Pancreas (tissue), 10 donors: ENCODE data around the gene SGK1. TPM values are rescaled to one million over a fixed set of nuclear protein-coding genes. Genes with fewer than 3 reads are reported as not detected.

Experiments
- ATAC-seq, 4 donors: fragments of 200-7000 bp; cut with Tn5 transposase; one replicate each; pipeline versions ENCODE4 v1.8.0 to v1.9.1; 2020; ENCODE audit warnings: mild to moderate bottlenecking in 4 of 4, moderate library complexity in 4 of 4
- DNase-seq, 6 donors: peaks; one replicate each; pipeline ENCODE4 v3.0.0-alpha.2; 2020
- FAIRE-seq: peaks from 2 replicates; lab custom pipeline; 2012; peaks lifted over from hg19 to GRCh38; lab: Jason Lieb, UNC
- H3K27ac ChIP-seq, 4 donors: fragments of 200-600 bp; sonication (generic); 1 replicate in 3 of 4; 2 replicates in 1 of 4; pipeline versions ENCODE4 v1.5.0 to v1.8.0; 2020
- H3K27me3 ChIP-seq, 4 donors: fragments of 200-600 bp; one replicate each; pipeline ENCODE4 v1.8.0; 2021
- H3K36me3 ChIP-seq, 3 donors: fragments of 200-600 bp; sonication (generic) in 1 of 3; one replicate each; pipeline versions ENCODE4 v1.5.0 to v1.8.0; 2020 to 2021
- H3K4me1 ChIP-seq, 3 donors: fragments of 200-600 bp; one replicate each; pipeline ENCODE4 v1.8.0; 2021
- H3K4me3 ChIP-seq, 4 donors: fragments of 200-600 bp; sonication (generic) in 2 of 4; one replicate each; pipeline versions ENCODE4 v1.5.0 to v1.8.0; 2020 to 2021
- H3K9me3 ChIP-seq, 4 donors: fragments of 200-600 bp; one replicate each; pipeline ENCODE4 v1.8.0; 2021
- CTCF ChIP-seq, 4 donors: fragments of 200-600 bp; sonication (generic) in 3 of 4; IDR thresholded peaks; one replicate each; pipeline versions ENCODE4 v1.5.0 to v1.8.0; 2021; ENCODE audit warnings: antibody characterized with exemption in 4 of 4
- WGBS, 2 donors: extraction: QIAGEN DNeasy Blood & Tissue Kit; methylation state at CpG; one replicate each; pipeline ENCODE4 v1.1.7; 2013; 5-methylcytosine and 5-hydroxymethylcytosine counted together
- intact Hi-C, 3 donors: fragments of 100-400 bp; cut with DNase I; formaldehyde crosslinking; loops; one replicate each; pipeline versions ENCODE4 v1.11.1 to v1.14.2; 2022
- polyA plus RNA-seq, 2 donors: library from polyadenylated mRNA; stranded (reverse); fragments of 200-250 nt; gene quantifications; one replicate each; pipeline ENCODE4 v1.2.3, GENCODE V29; 2013
- total RNA-seq, 6 donors: library from RNA; stranded (reverse); fragmentation: NEBNext Ultra II Directional in 4 of 6; extraction: Animal tissue kit (Norgen Biotek cat#: 25700) in 4 of 6; gene quantifications; one replicate each; pipeline versions ENCODE4 v1.2.1 to v1.2.4, GENCODE V29; 2021 to 2023
- donor health status: healthy with polysubstance abuse.
- donor health status: DM: no; HTN: no; CAD: no; lungs with moderate emphysema.
- donor health status: DM: no; HTN: no; CAD: no.
- donor health status: control.
- donor health status: control.
- donor health status: Bipolar disorder and iron deficiency.
- donor health status: DM: yes; HTN: yes; CAD: no.
- donor health status: DM: no; HTN: no; CAD: no.
- donor health status: DM: no; HTN: no; CAD: no.
- donor health status: DM: yes; HTN: yes; CAD: no.

Gene SGK1
- total and polyA plus RNA-seq, 8 donors, result 56.8 to 189 (median 95.4) TPM

- FAIRE-seq, result no peak
- ATAC-seq, result no peak
- no peaks in the 10 kb centered on the region for H3K9me3 ChIP-seq
- intact Hi-C loops, result loop anchor here in 2 of 3 donors (5.0 to 10.0 kb wide), 4 partner anchors 80 to 457 kb away; no protein-coding TSS in a partner anchor
- H3K27ac ChIP-seq, result peak overlapping the region; percentile 95 to 99 (median 99)
- no peak for TF ChIP-seq CTCF (IDR thresholded peaks at IDR 0.05)
- DNase-seq, result no peak
- peaks cover 0 to 12% (median 9%) of the 10 kb centered on the region in 3 donors for H3K36me3 ChIP-seq
- 35 to 45% methylated on average over 10 of the region's 10 CpGs for WGBS, 2 donors
- H3K4me3 ChIP-seq, result peak overlapping the region in 3 of 4 donors; percentile 11 to 69 (median 38)
- no peaks in the 10 kb centered on the region for H3K27me3 ChIP-seq
- H3K4me1 ChIP-seq, result peaks cover 10 to 16% (median 14%) of the 10 kb centered on the region in 3 donors
These were observed 140.2 kb downstream of the SGK1 start for GRCh38 chr6:134177753-134178160.

- no peak for TF ChIP-seq CTCF (IDR thresholded peaks at IDR 0.05)
- Histone ChIP-seq H3K9me3 (no peaks in the 10 kb centered on the region), H3K27me3 (no peaks in the 10 kb centered on the region), H3K27ac (peak overlapping the region; percentile 95 to 99 (median 99)), H3K36me3 (peaks cover 0 to 17% (median 14%) of the 10 kb centered on the region in 3 donors), H3K4me1 (peaks cover 7 to 14% (median 12%) of the 10 kb centered on the region in 3 donors), H3K4me3 (peak overlapping the region in 2 of 4 donors; percentile 38 to 69)
- intact Hi-C loops, result loop anchor here in 2 of 3 donors (5.0 to 10.0 kb wide), 4 partner anchors 80 to 458 kb away; no protein-coding TSS in a partner anchor
- 57 to 73% methylated on average over 1 of the region's 1 CpG for WGBS, 2 donors
- no peak for DNase-seq
- ATAC-seq, result no peak
- no peak for FAIRE-seq
These were observed 140.7 kb downstream of the SGK1 start for GRCh38 chr6:134177236-134177635.

- FAIRE-seq (no peak), ATAC-seq (peak; percentile 3 to 8 (median 4)), DNase-seq (peak; percentile 66 to 83 (median 73))
- Histone ChIP-seq H3K27ac (peak overlapping the region; percentile 95 to 99 (median 99)), H3K36me3 (peaks cover 0 to 25% (median 23%) of the 10 kb centered on the region in 3 donors), H3K4me1 (peaks cover 12 to 14% (median 12%) of the 10 kb centered on the region in 3 donors), H3K9me3 (no peaks in the 10 kb centered on the region), H3K27me3 (no peaks in the 10 kb centered on the region), H3K4me3 (peak overlapping the region; percentile 69 to 97 (median 80))
- TF ChIP-seq CTCF (IDR thresholded peaks at IDR 0.05), result no peak
- WGBS, 2 donors, result 6 to 9% methylated on average over 35 of the region's 35 CpGs
- intact Hi-C loops, result loop anchor here in 2 of 3 donors (5.0 to 10.0 kb wide), 4 partner anchors 81 to 458 kb away; no protein-coding TSS in a partner anchor
These were observed 141.5 kb downstream of the SGK1 start for GRCh38 chr6:134176264-134176975.

GRCh38 chr6:134175532-134176263 is 142.2 kb downstream of the SGK1 start:
- intact Hi-C loops, result loop anchor here in 2 of 3 donors (5.0 to 10.0 kb wide), 4 partner anchors 82 to 459 kb away; no protein-coding TSS in a partner anchor
- TF ChIP-seq CTCF (IDR thresholded peaks at IDR 0.05), result no peak
- 1% methylated on average over 44 of the region's 44 CpGs for WGBS, 2 donors

More at GRCh38 chr6:134175532-134176263, 142.2 kb downstream of the SGK1 start:
- ATAC-seq (peak; percentile 16 to 70 (median 55)), DNase-seq (peak; percentile 77 to 91 (median 86)), FAIRE-seq (no peak)
- Histone ChIP-seq H3K4me3 (peak overlapping the region; percentile 69 to 97 (median 80)), H3K27ac (peak overlapping the region; percentile 95 to 99 (median 99)), H3K36me3 (peaks cover 2 to 32% (median 28%) of the 10 kb centered on the region in 3 donors), H3K4me1 (peaks cover 12 to 14% (median 12%) of the 10 kb centered on the region in 3 donors), H3K27me3 (no peaks in the 10 kb centered on the region), H3K9me3 (no peaks in the 10 kb centered on the region)
